Measurements from ENCODE around the gene HNRNPUL1.
"Not testable (repeated sequence)": the region's sequence is repeated elsewhere in the genome, so short reads cannot be mapped to it uniquely, and the experiment has no call there.

The HNRNPUL1 gene

DNA sequence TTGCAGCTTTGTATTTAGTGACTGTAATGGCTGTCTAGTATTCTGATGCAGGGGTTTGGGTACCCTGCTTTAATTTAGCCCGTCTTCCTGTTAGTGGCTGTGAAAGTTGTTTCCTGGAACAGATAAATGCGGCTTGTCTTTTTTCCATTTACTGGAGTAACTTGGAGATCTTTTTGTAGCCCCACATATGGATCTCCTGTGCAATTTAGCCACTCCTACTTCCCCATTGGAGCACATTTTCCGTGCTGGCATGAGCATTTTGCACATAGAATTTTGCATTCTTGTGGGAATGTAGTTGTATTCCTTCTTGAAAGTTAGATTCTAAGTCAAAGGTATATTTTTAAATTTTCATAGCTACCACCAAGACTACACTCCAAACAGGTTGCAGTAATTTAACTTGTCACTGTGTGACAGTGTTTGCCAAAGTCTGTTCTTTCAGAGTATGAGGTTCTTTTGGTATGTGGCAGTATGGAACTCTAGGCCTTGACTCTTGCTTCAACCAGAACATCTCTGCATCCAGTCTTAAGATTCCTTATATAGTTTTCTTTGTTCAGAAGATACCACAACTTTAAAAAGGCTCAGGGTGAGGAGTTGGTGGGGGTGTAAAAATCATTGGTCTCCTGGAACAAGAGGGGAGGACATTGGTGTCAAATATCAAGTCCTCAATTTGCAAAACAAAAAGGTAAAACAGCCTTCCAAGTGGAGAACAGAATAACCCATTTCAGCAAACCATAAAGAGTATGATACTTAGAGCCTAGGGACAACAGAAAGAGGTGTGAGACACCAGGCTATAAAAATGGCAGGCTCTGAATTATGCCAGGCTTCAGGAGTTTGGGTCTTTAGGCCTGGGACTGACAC, 24.7 kb downstream of the HNRNPUL1 start:
- Histone ChIP-seq H3K4me3 (ENCODE audit: severe bottlenecking) (no peak overlapping the region), H3K27me3 (ENCODE audit: insufficient read depth, poor library complexity, severe bottlenecking) (no peaks in the 10 kb centered on the region), H3K4me1 (ENCODE audit: insufficient read depth, poor library complexity, severe bottlenecking) (no peaks in the 10 kb centered on the region), H3K36me3 (ENCODE audit: low read depth) (peaks cover 90% of the 10 kb centered on the region), H3K9me3 (ENCODE audit: severe bottlenecking) (no peaks in the 10 kb centered on the region), H3K27ac (ENCODE audit: poor library complexity, severe bottlenecking) (no peak overlapping the region)
- ATAC-seq (ENCODE audit: low read depth) (no peak), DNase-seq (ENCODE audit: low spot score) (no peak)
- TF ChIP-seq, protein P1, sequence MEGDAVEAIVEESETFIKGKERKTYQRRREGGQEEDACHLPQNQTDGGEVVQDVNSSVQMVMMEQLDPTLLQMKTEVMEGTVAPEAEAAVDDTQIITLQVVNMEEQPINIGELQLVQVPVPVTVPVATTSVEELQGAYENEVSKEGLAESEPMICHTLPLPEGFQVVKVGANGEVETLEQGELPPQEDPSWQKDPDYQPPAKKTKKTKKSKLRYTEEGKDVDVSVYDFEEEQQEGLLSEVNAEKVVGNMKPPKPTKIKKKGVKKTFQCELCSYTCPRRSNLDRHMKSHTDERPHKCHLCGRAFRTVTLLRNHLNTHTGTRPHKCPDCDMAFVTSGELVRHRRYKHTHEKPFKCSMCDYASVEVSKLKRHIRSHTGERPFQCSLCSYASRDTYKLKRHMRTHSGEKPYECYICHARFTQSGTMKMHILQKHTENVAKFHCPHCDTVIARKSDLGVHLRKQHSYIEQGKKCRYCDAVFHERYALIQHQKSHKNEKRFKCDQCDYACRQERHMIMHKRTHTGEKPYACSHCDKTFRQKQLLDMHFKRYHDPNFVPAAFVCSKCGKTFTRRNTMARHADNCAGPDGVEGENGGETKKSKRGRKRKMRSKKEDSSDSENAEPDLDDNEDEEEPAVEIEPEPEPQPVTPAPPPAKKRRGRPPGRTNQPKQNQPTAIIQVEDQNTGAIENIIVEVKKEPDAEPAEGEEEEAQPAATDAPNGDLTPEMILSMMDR (IDR thresholded peaks at IDR 0.05; ENCODE audit: poor library complexity, severe bottlenecking) = no peak

DNA sequence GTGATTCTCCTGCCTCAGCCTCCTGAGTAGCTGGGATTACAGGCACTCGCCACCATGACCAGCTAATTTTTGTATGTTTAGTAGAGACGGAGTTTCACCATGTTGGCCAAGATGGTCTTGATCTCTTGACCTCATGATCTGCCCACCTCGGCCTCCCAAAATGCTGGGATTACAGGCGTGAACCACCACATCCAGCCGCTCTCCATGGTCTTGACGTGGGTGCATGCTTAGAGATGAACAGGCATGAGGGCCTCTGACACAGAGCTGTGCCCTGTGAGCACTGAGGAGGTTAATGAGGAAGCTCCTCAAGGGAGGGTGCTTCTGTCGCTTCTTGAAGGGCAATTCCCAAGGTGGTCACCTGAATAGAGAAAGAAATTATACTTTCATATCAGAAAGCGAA, 25.6 kb downstream of the HNRNPUL1 start:
- not testable (repeated sequence) for H3K4me3 ChIP-seq (ENCODE audit: severe bottlenecking); H3K27me3 ChIP-seq (ENCODE audit: insufficient read depth, poor library complexity, severe bottlenecking); ATAC-seq (ENCODE audit: low read depth); H3K27ac ChIP-seq (ENCODE audit: poor library complexity, severe bottlenecking); H3K9me3 ChIP-seq (ENCODE audit: severe bottlenecking); DNase-seq (ENCODE audit: low spot score); H3K4me1 ChIP-seq (ENCODE audit: insufficient read depth, poor library complexity, severe bottlenecking)
- H3K36me3 ChIP-seq (ENCODE audit: low read depth) = peaks cover 90% of the 10 kb centered on the region

DNA sequence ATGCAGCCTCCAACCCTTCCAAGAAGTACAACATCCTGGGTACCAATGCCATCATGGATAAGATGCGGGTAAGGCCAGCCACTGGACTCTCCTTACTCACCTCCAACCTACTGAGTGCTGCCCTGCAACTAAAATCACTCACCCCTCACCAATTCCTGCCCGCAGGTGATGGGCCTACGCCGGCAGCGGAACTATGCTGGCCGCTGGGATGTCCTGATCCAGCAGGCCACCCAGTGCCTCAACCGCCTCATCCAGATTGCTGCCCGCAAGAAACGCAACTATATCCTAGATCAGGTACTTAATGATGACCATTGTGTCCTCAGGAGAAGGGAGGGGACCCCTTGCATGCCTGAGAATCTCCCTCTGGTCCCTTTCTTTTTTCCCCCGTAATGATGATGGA, 30.2 kb downstream of the HNRNPUL1 start:
- Histone ChIP-seq H3K27me3 (ENCODE audit: insufficient read depth, poor library complexity, severe bottlenecking) (no peaks in the 10 kb centered on the region), H3K4me3 (ENCODE audit: severe bottlenecking) (no peak overlapping the region), H3K9me3 (ENCODE audit: severe bottlenecking) (no peaks in the 10 kb centered on the region), H3K36me3 (ENCODE audit: low read depth) (peaks cover 99% of the 10 kb centered on the region), H3K27ac (ENCODE audit: poor library complexity, severe bottlenecking) (no peak overlapping the region), H3K4me1 (ENCODE audit: insufficient read depth, poor library complexity, severe bottlenecking) (no peaks in the 10 kb centered on the region)
- ATAC-seq (ENCODE audit: low read depth) (no peak), DNase-seq (ENCODE audit: low spot score) (no peak)
- TF ChIP-seq, protein P1 (IDR thresholded peaks at IDR 0.05; ENCODE audit: poor library complexity, severe bottlenecking) = no peak

DNA sequence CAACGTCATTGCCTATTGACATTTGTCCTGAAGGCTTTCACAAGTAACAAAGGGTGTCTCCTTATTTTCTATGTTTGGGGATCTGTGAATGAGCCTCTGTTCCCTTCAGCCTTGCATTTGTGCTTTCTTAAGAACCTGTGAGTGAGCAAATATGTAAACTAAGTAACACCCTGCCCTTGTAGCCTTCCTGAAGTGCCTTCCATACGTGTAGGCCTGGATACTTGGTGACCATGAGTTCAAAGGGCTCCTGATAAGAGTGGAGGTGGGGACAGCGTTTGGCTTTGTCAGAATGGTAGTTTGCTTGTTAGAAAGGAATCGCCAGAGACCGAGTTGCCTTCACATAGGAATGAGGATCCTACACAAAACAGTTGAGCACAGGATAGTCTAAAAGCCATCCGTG, 31.3 kb downstream of the HNRNPUL1 start:
- TF ChIP-seq, protein P1 (IDR thresholded peaks at IDR 0.05; ENCODE audit: poor library complexity, severe bottlenecking) = no peak
- H3K36me3 ChIP-seq (ENCODE audit: low read depth) = peaks cover 99% of the 10 kb centered on the region
- no peaks in the 10 kb centered on the region for H3K27me3 ChIP-seq (ENCODE audit: insufficient read depth, poor library complexity, severe bottlenecking)
- H3K4me3 ChIP-seq (ENCODE audit: severe bottlenecking) = no peak overlapping the region
- ATAC-seq (ENCODE audit: low read depth) (no peak), DNase-seq (ENCODE audit: low spot score) (no peak)
- no peaks in the 10 kb centered on the region for H3K4me1 ChIP-seq (ENCODE audit: insufficient read depth, poor library complexity, severe bottlenecking)
- no peaks in the 10 kb centered on the region for H3K9me3 ChIP-seq (ENCODE audit: severe bottlenecking)
- H3K27ac ChIP-seq (ENCODE audit: poor library complexity, severe bottlenecking) = no peak overlapping the region

DNA sequence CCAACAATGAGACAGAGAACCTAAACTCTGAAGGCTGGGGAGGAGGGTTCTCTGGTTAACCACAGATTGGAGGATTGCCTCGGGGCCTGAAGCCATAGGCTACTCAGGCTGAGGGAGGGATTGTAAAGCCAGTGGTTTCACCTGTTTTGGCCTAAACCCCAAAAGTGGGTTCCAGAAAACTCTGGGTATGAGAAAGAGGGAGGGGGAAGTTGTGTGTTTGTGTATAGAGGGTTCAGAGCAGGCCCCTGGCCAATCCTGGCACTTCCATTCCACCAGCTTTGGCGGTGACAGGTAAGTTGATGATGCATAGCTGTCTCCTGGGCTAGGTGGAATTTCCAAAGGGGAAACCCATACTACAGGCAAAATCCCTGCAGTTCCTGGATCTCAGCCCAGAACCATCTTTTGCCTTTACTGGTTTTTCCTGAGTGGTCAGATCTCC, 32.3 kb downstream of the HNRNPUL1 start:
- H3K27me3 ChIP-seq (ENCODE audit: insufficient read depth, poor library complexity, severe bottlenecking) = no peaks in the 10 kb centered on the region
- ATAC-seq (ENCODE audit: low read depth) (no peak), DNase-seq (ENCODE audit: low spot score) (no peak)
- H3K4me1 ChIP-seq (ENCODE audit: insufficient read depth, poor library complexity, severe bottlenecking) = no peaks in the 10 kb centered on the region
- no peaks in the 10 kb centered on the region for H3K9me3 ChIP-seq (ENCODE audit: severe bottlenecking)
- H3K27ac ChIP-seq (ENCODE audit: poor library complexity, severe bottlenecking) = no peak overlapping the region
- H3K4me3 ChIP-seq (ENCODE audit: severe bottlenecking) = no peak overlapping the region
- TF ChIP-seq, protein P1 (IDR thresholded peaks at IDR 0.05; ENCODE audit: poor library complexity, severe bottlenecking) = no peak
- peaks cover 99% of the 10 kb centered on the region for H3K36me3 ChIP-seq (ENCODE audit: low read depth)

Measured in RWPE2 (cell line).